ENCODE results near the gene SLC25A36. TPM values are rescaled to one million over a fixed set of nuclear protein-coding genes. Genes with fewer than 3 reads are reported as not detected.

The SLC25A36 gene
- total and polyA plus RNA-seq, 2 donors (not counting 1 experiment from before 2014, with no cell fraction given) = 29.3 to 76.0 TPM

GRCh38 chr3:140942221-140943104 is 827 bp downstream of the SLC25A36 start:
- H3K36me3 ChIP-seq (replicated peaks in 1 of 2; ENCODE audit: control extremely low read depth in 1 of 2, control insufficient read depth in 1 of 2, extremely low read depth in 1 of 2, insufficient read depth in 2 of 2, low read length in 1 of 2) = peaks cover 0 to 2% of the 10 kb centered on the region in 2 experiments
- DNase-seq = peak; percentile 76
- TF ChIP-seq EZH2 (IDR thresholded peaks at IDR 0.05; ENCODE audit: borderline replicate concordance, insufficient read depth, low read depth, low read length, poor library complexity, severe bottlenecking) = no peak
- TF ChIP-seq, protein P1, sequence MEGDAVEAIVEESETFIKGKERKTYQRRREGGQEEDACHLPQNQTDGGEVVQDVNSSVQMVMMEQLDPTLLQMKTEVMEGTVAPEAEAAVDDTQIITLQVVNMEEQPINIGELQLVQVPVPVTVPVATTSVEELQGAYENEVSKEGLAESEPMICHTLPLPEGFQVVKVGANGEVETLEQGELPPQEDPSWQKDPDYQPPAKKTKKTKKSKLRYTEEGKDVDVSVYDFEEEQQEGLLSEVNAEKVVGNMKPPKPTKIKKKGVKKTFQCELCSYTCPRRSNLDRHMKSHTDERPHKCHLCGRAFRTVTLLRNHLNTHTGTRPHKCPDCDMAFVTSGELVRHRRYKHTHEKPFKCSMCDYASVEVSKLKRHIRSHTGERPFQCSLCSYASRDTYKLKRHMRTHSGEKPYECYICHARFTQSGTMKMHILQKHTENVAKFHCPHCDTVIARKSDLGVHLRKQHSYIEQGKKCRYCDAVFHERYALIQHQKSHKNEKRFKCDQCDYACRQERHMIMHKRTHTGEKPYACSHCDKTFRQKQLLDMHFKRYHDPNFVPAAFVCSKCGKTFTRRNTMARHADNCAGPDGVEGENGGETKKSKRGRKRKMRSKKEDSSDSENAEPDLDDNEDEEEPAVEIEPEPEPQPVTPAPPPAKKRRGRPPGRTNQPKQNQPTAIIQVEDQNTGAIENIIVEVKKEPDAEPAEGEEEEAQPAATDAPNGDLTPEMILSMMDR (IDR thresholded peaks at IDR 0.05) = no peak

More at GRCh38 chr3:140942221-140943104, 827 bp downstream of the SLC25A36 start:
- peak overlapping the region; percentile 91 to 95 for H3K27ac ChIP-seq (ENCODE audit: low read length in 2 of 2)
- peak overlapping the region; percentile 78 for H3K4me2 ChIP-seq (replicated peaks; ENCODE audit: low read depth, low read length, poor library complexity, severe bottlenecking)
- H3K4me3 ChIP-seq (ENCODE audit: control extremely low read depth in 1 of 5, extremely low read depth in 1 of 5, insufficient read depth in 1 of 5, low read depth in 2 of 5, low read length in 4 of 5) = peak overlapping the region; percentile 63 to 86 (median 66)
- peaks cover 11 to 26% of the 10 kb centered on the region in 2 donors for H3K4me1 ChIP-seq (ENCODE audit: control insufficient read depth in 2 of 2, insufficient read depth in 2 of 2, low read length in 2 of 2)
- H3K9ac ChIP-seq (ENCODE audit: low read length) = peak overlapping the region; percentile 94
- POLR2A ChIA-PET = interaction anchor here (0.5 kb wide), 1 partner anchor 30 kb away, joined by 4 read pairs; no protein-coding TSS in a partner anchor
- H3K9me3 Mint-ChIP-seq (ENCODE audit: insufficient read depth) = no peaks in the 10 kb centered on the region
- peak overlapping the region; percentile 87 for H2AFZ ChIP-seq (ENCODE audit: insufficient read depth, low read depth, low read length, poor library complexity, severe bottlenecking)
- under 1% methylated on average over 49 of the region's 56 CpGs for WGBS (ENCODE audit: insufficient coverage)
- H4K20me1 ChIP-seq (ENCODE audit: control insufficient read depth, insufficient read depth, low read length, poor library complexity, severe bottlenecking) = peaks cover 10% of the 10 kb centered on the region
- peaks cover 54% of the 10 kb centered on the region for H3K79me2 ChIP-seq (ENCODE audit: control insufficient read depth, insufficient read depth, low read length)
- peak; percentile 4 for ATAC-seq (ENCODE audit: low read depth)
- H3K9me3 ChIP-seq (ENCODE audit: control extremely low read depth in 1 of 3, control insufficient read depth in 2 of 3, insufficient read depth in 1 of 3, low read length in 2 of 3) = peaks cover 0 to 3% (median 0%) of the 10 kb centered on the region in 3 donors
- H3K4me1 Mint-ChIP-seq = peaks cover 47% of the 10 kb centered on the region
- H3K27me3 Mint-ChIP-seq = no peaks in the 10 kb centered on the region
- CTCF ChIA-PET = interaction anchor here (0.9 to 2.1 kb wide), 3 partner anchors 10 to 44 kb away, joined by 3 to 5 read pairs (median 4); no protein-coding TSS in a partner anchor
- intact Hi-C loops (cut with micrococcal nuclease) = loop anchor here (5.0 to 10.0 kb wide), 2 partner anchors 1600 to 1632 kb away; partner anchors contain the start of genes ATR and MRPS22
- no peaks in the 10 kb centered on the region for H3K27me3 ChIP-seq (replicated peaks in 1 of 4; ENCODE audit: control extremely low read depth in 1 of 4, control insufficient read depth in 3 of 4, insufficient read depth in 4 of 4, low read length in 3 of 4)
- peak overlapping the region; percentile 97 for H3K27ac Mint-ChIP-seq
- peak overlapping the region; percentile 95 for H3K4me3 Mint-ChIP-seq

Data from B cell (primary cell).